RKO (cell line): ENCODE results near the gene TK2.

Experiments
- DNase-seq: peaks from one replicate; pipeline ENCODE4 v3.0.0-alpha.2; 2016; ENCODE audit warnings: low spot score

TK2 gene

DNA sequence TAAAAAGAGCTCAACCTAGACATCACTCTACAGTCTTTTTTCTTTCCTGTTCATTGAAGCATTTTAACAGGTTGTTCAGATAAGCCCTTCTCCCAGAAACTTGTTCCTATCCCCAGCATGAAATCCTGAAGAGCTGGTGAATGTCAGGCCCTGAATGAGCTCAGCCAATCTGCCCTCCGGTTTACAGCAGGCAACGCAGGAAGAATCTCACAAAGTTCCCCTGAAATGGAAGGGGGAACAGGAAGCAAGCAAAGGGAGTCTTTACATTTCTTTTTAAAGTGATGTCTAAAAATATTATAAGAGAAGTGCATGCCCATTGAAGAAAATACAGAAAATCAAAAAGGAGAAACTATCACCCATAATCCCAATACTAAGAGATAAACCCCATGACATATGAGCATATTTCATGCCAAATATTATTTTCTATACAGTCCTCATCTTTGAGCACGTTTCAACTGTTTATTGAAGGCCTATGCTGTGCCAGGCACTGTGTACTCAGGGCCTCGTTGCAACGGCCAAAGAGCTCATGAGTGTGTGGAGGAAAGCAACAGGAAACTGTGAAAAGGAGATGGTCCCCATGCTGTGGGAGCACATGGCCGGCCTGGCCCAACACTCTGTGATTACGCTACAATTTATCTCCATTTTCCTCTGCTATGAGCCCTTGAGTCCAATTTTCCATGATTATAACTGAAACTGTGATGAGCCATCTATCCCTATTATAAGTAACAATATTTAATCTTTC, 5.7 kb downstream of the TK2 start:
- no peak for DNase-seq

GRCh38 chr16:66543541-66543940, 6.4 kb downstream of the TK2 start:
- DNase-seq, result no peak

DNA sequence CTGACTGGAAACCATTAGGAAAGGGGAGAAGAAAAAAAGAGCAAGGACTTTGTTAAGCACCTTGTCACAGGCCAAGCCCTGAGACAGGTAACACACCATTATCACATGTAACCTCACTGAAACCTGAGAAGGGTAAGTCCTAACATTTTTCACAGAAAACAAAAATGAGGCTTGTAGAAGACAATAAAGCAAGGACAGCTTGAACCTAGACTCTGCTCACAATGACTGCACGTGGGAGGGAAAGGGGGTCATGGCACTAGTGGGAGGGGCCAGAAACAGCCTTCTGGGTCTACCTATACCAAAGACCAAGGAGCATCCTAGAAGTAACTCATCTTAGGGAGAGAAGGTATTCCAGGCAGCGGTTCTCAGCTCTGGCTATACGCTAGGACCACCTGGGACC, 7.5 kb downstream of the TK2 start:
- no peak for DNase-seq

GRCh38 chr16:66541388-66542355, 8.2 kb downstream of the TK2 start:
- DNase-seq, result no peak

GRCh38 chr16:66539623-66540469, 10.1 kb downstream of the TK2 start:
- no peak for DNase-seq

DNA sequence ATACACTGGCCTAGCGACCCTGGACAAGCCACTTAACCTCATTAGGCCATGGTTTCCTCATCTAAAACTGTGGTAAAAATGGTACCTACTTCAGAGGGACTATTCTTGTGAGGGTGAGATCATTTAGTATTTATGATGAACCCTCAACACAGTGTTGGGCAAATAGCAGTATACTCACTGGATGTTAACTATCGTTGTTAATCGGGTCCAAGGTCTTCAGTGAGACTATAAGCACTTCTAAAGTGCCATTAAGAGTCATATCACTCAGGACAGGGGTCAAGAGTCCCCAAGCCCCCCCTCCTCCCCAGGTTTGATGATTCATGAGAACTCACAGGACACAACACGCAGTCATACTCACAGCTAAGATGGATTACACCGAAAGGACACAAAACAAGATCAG, 11.0 kb downstream of the TK2 start:
- no peak for DNase-seq

GRCh38 chr16:66537236-66537635, 12.7 kb downstream of the TK2 start:
- no peak for DNase-seq

GRCh38 chr16:66536525-66536924, 13.4 kb downstream of the TK2 start:
- no peak for DNase-seq

DNA sequence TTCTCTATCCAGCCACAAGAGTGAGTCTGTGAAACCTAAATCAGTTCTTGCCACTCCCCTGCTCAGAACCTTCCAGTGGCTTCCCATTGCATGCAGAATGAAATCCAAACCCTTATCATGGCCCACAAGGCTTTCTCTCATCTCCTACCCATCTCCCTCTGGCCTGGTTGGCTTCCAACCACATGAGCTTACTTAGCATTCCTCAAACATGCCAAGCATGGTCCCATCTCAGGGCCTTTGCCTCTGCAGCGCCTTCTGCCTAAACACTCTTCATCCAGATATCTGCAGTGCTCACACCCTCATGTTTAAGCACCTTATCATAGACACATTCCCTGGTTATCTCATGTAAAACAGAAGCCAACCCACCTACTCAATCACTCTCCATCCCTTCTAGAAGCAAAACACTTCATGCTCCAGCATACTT, 15.5 kb downstream of the TK2 start:
- DNase-seq, result no peak

DNA sequence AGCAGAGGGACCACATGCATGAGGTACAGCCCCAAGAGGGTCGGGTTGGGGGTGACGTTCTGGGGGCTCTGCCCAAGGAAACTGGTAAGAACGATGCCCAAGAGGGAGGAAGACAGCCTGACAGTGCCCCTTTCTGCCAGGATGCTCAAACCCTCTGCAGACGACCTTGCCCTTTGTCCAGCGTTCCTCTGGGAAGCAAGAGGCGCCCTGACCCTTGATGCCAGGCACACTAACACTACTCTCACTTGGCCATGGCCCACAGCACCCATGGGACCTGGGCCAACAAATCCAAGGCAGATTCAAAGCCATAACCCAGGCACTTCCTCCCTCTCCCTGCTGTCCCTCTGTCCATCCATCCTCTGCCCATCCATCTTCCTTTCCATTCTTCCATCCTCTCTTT, 20.4 kb downstream of the TK2 start:
- DNase-seq, result no peak

- DNase-seq, result no peak
These were observed 21.6 kb downstream of the TK2 start for GRCh38 chr16:66528294-66528693.

- no peak for DNase-seq
These were observed 24.3 kb downstream of the TK2 start for GRCh38 chr16:66525396-66526180.

DNA sequence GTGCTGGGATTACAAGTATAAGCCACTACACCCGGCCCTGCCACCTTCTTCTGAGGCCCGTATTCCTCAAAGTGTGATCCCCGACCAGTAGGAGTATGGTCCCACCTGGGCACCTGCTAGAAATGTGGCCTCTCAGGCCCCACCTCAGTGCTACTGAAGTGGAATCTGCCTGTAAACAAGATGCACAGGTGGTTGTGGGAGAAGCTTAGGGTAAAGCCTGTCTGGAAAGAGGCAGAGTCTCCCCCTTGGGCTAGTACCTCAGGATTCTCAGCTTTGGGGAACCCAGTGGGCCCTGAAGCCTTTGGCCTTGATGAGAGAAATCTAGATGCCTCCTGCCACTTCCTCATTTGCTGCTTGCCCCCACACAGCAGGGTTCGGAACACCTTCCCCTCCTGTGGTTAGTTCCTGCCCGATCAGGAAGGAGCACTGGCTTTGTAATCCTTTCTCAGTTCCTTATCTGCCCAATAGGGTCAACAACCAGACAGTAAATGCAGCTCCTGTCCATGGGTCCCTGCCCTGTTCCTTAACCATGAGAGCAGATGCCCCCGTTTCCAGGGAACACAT, 25.2 kb downstream of the TK2 start:
- no peak for DNase-seq

DNA sequence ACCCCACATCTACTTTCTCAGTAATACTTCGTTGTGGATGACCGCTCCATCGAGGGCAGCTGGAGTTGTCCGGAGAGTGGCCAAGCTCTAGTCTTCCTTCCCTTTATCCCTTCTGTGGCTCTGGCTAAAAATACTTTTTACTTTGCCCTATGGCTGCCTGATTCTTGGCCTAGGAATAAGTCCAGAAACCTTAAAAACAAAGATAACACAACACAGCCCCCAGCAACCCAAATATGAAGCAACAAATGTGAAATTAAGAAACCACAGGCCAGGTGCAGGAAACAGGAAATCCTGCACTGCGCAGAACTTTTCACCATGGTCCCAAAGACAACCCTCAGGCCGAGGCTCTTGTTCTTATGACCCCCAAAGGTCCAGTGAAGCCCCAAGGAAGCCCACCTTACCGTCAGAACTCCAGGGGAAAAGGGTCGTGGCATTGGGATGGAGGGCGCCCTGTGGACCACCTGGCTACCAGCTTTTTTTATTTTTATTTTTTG, 26.0 kb downstream of the TK2 start:
- no peak for DNase-seq

DNA sequence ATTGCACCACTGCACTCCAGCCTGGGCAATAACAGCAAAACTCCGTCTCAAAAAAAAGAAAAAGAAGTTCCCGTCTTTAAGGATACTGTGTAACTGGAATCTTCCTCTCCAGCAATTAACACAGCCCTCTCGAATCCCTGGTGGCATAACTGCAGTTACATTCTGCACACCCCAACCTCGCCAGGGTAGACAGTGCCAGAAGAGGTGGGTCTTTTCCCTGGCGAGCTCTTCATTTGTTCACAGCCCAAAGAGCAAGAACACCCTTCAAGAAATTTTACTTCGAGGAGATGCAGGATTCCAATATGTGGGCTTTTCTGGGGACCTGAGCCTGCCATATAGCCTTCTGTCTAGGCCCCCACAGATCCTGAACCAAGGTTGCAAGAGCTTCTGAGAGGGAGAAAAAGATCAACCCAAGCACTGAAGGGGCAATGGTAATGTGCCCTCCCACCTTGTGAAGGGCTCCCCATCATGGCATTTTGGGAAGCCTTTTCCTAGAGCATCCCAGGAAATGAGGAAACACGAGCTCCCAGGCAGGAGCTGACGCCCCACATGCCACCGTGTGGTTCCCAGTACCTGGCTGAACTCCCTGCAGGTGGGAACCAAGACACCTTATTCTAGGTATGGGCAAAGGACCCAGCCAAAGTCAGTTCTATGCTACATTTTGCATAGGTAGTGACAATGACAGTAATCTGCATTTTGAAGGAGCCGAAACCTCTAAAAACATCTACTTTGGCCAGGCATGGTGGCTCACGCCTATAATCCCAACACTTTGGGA, 26.9 kb downstream of the TK2 start:
- DNase-seq, result no peak

GRCh38 chr16:66521951-66522771, 27.8 kb downstream of the TK2 start:
- DNase-seq, result peak; percentile 26

DNA sequence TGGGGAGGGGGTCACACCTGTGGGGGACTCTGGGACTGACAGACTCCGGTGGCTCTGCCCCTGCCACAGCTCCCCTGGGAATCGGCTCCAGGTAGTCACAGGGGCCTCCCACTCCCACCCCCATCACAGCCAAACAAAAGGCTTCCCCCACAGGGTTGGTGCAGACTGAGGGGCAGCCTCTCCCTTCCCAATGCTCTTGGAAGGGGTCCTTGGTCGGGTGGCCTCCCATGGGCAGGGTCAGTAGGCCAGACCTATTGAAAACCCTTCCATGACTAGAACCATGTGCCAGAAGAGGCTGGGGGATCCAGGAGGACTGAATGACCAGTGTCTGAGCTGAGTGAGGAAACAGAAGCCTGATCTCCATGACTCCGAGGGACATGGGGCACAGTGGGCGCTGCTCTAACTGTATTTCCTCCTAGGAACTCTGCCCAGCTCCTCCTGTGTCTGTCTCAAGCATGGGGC, 28.6 kb downstream of the TK2 start:
- no peak for DNase-seq

DNA sequence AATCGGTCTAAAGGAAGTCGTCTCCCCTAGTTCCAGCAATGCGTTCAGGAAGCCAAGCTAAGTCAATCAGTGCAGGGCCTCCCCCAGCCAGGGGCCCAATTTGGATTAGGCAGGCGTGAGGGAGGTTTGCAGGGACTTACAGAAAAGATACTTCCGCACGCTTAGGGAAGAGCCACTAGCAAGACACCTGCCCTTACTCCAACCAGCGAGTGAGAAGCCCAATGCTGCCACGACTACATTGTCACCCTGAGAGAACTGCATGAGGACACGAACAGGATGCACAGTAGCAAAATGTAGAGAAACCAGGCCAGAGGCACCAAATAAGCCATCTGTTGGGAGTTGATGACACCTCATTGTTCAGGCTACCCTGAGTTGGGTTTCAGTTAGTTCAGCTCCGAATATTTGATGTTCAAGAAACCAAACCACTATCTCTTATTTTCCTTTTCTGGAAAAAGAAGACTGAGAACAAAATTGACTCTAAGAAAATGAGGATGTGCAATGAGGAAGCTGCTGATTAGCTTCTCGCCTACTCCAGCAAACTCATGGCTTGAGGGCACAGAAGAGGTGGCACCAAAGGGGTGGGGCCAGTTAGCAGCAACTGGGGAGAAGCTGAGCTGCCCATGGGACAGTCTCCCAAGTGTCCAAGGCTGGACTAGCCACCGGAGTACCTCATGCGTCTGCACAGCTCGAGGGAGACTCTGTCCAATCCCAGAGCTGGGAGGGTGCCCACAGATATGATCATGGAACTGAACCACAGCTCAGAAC, 29.3 kb downstream of the TK2 start:
- no peak for DNase-seq
